ENCODE results near the gene SERBP1.

SERBP1 gene

DNA sequence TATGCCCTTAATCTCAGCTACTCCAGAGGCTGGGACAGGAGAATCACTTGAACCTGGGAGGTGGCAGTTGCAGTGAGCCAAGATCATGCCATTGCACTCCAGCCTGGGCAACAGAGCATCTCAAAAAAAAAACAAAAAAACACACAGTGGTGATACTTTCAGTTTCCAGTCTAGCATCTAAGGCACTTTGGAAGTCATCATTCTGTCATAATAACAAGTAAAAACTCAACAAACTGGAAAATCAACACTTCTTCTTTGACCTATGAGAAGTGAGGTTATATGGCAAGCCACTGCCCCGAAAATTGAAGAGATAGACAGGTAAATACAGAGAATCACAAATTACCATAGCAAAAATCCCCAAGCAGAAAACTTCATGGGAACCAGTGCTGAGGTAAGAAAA is 70.6 kb downstream of the SERBP1 start:
- DNase-seq: no peak

Data from midbrain (tissue), 1 donor.